Measurements from ENCODE around the gene ABI1.
A peak's percentile ranks its signal among the peaks of the same experiment; 100 is the strongest.
"Not testable (repeated sequence)": the region's sequence is repeated elsewhere in the genome, so short reads cannot be mapped to it uniquely, and the experiment has no call there.

ABI1 gene

GRCh38 chr10:26860102-26860442 lies 686 bp downstream of the ABI1 start:
- 0 out of 2 replicates have a peak, but pooled peaks cover 12% of the 10 kb centered on the region for H4K20me1 ChIP-seq (ENCODE audit: insufficient read depth)
- H3K4me1 ChIP-seq (ENCODE audit: low read depth, poor library complexity, severe bottlenecking), result peaks cover 36% of the 10 kb centered on the region
- peaks cover 55% of the 10 kb centered on the region for H3K79me2 ChIP-seq (ENCODE audit: insufficient read depth, low read depth)
- no peaks in the 10 kb centered on the region for H3K27me3 ChIP-seq (ENCODE audit: insufficient read depth, low read depth)
- peak overlapping the region; percentile 68 for H3K9ac ChIP-seq
- H3K4me3 ChIP-seq (IDR thresholded peaks at IDR 0.05; ENCODE audit: insufficient read depth, low read depth, low read length), result peak overlapping the region; percentile 25
- peak overlapping the region; percentile 62 for H2AFZ ChIP-seq (ENCODE audit: low read depth)
- peak overlapping the region; percentile 91 for H3K27ac ChIP-seq
- no peak for TF ChIP-seq CTCF (conservative IDR thresholded peaks at IDR 0.05; ENCODE audit: low read depth, low read length)
- H3K4me2 ChIP-seq, result peak overlapping the region; percentile 90
- H3K36me3 ChIP-seq (ENCODE audit: insufficient read depth), result no peaks in the 10 kb centered on the region

GRCh38 chr10:26859241-26860101 lies 1.3 kb downstream of the ABI1 start:
- H3K4me2 ChIP-seq, result peak overlapping the region; percentile 90
- H2AFZ ChIP-seq (ENCODE audit: low read depth), result 0 out of 2 replicates have a peak overlapping the region, but pooled peaks have one; percentile 62
- peak overlapping the region; percentile 68 for H3K9ac ChIP-seq
- H4K20me1 ChIP-seq (ENCODE audit: insufficient read depth), result 0 out of 2 replicates have a peak, but pooled peaks cover 18% of the 10 kb centered on the region
- no peaks in the 10 kb centered on the region for H3K27me3 ChIP-seq (ENCODE audit: insufficient read depth, low read depth)
- H3K36me3 ChIP-seq (ENCODE audit: insufficient read depth), result no peaks in the 10 kb centered on the region
- TF ChIP-seq CTCF (conservative IDR thresholded peaks at IDR 0.05; ENCODE audit: low read depth, low read length), result no peak
- H3K4me1 ChIP-seq (ENCODE audit: low read depth, poor library complexity, severe bottlenecking), result peaks cover 42% of the 10 kb centered on the region
- peaks cover 61% of the 10 kb centered on the region for H3K79me2 ChIP-seq (ENCODE audit: insufficient read depth, low read depth)
- H3K4me3 ChIP-seq (IDR thresholded peaks at IDR 0.05; ENCODE audit: insufficient read depth, low read depth, low read length), result no peak overlapping the region
- peak overlapping the region; percentile 91 for H3K27ac ChIP-seq

- Histone ChIP-seq H3K27ac (peak overlapping the region; percentile 91), H2AFZ (ENCODE audit: low read depth) (no peak overlapping the region), H3K4me3 (IDR thresholded peaks at IDR 0.05; ENCODE audit: insufficient read depth, low read depth, low read length) (no peak overlapping the region), H3K27me3 (ENCODE audit: insufficient read depth, low read depth) (no peaks in the 10 kb centered on the region), H3K4me1 (ENCODE audit: low read depth, poor library complexity, severe bottlenecking) (peaks cover 47% of the 10 kb centered on the region), H4K20me1 (ENCODE audit: insufficient read depth) (0 out of 2 replicates have a peak, but pooled peaks cover 19% of the 10 kb centered on the region), H3K79me2 (ENCODE audit: insufficient read depth, low read depth) (peaks cover 69% of the 10 kb centered on the region), H3K36me3 (ENCODE audit: insufficient read depth) (no peaks in the 10 kb centered on the region), H3K4me2 (peak overlapping the region; percentile 90), H3K9ac (peak overlapping the region; percentile 68)
- TF ChIP-seq CTCF (conservative IDR thresholded peaks at IDR 0.05; ENCODE audit: low read depth, low read length), result no peak
These were observed 2.1 kb downstream of the ABI1 start for GRCh38 chr10:26858707-26859034.

- H3K4me2 ChIP-seq, result peak overlapping the region; percentile 90
- H3K4me3 ChIP-seq (IDR thresholded peaks at IDR 0.05; ENCODE audit: insufficient read depth, low read depth, low read length), result no peak overlapping the region
- H3K4me1 ChIP-seq (ENCODE audit: low read depth, poor library complexity, severe bottlenecking), result peaks cover 47% of the 10 kb centered on the region
- peak overlapping the region; percentile 91 for H3K27ac ChIP-seq
- H3K9ac ChIP-seq, result peak overlapping the region; percentile 68; the same call in 1 of the 2 replicates
- no peak for TF ChIP-seq CTCF (conservative IDR thresholded peaks at IDR 0.05; ENCODE audit: low read depth, low read length)
- no peak overlapping the region for H2AFZ ChIP-seq (ENCODE audit: low read depth)
- 0 out of 2 replicates have a peak, but pooled peaks cover 19% of the 10 kb centered on the region for H4K20me1 ChIP-seq (ENCODE audit: insufficient read depth)
- no peaks in the 10 kb centered on the region for H3K36me3 ChIP-seq (ENCODE audit: insufficient read depth)
- H3K79me2 ChIP-seq (ENCODE audit: insufficient read depth, low read depth), result peaks cover 74% of the 10 kb centered on the region
- H3K27me3 ChIP-seq (ENCODE audit: insufficient read depth, low read depth), result no peaks in the 10 kb centered on the region
These were observed 2.6 kb downstream of the ABI1 start for GRCh38 chr10:26857991-26858706.

- not testable (repeated sequence) for H3K36me3 ChIP-seq (ENCODE audit: insufficient read depth); H3K4me3 ChIP-seq (IDR thresholded peaks at IDR 0.05; ENCODE audit: insufficient read depth, low read depth, low read length); H2AFZ ChIP-seq (ENCODE audit: low read depth); H3K27me3 ChIP-seq (ENCODE audit: insufficient read depth, low read depth)
- Histone ChIP-seq H3K79me2 (ENCODE audit: insufficient read depth, low read depth) (peaks cover 80% of the 10 kb centered on the region), H3K27ac (peak overlapping the region; percentile 91; the same call in 1 of the 2 replicates), H4K20me1 (ENCODE audit: insufficient read depth) (peaks cover 19% of the 10 kb centered on the region; the same call in 1 of the 2 replicates), H3K9ac (peak overlapping the region; percentile 68; the same call in 1 of the 2 replicates), H3K4me1 (ENCODE audit: low read depth, poor library complexity, severe bottlenecking) (peaks cover 47% of the 10 kb centered on the region), H3K4me2 (peak overlapping the region; percentile 90)
These were observed 3.2 kb downstream of the ABI1 start for GRCh38 chr10:26857553-26857952.

Data from KMS-11 (cell line).